B cell (primary cell): ENCODE measurements around the gene TMC7. TPM values are rescaled to one million over a fixed set of nuclear protein-coding genes. Genes with fewer than 3 reads are reported as not detected.

Experiments used
- ATAC-seq: fragments of 200-7000 bp; cut with Tn5 transposase; one replicate; pipeline ENCODE4 v1.10.0; 2021; ENCODE audit warnings: low read depth, mild to moderate bottlenecking, moderate number of reproducible peaks, moderate library complexity
- CTCF ChIA-PET: fragments of 350-600 bp; sonication (Branson Sonifier 250); formaldehyde crosslinking; loops from one replicate; lab custom pipeline; 2021; ENCODE audit warnings: antibody characterized with exemption, inconsistent platforms; lab: Charles Lee
- POLR2A ChIA-PET: fragments of 350-600 bp; sonication (Branson Sonifier 250); formaldehyde crosslinking; loops from one replicate; lab custom pipeline; 2021; ENCODE audit warnings: antibody characterized with exemption; lab: Charles Lee
- DNase-seq: peaks from one replicate; pipeline ENCODE4 v3.0.0; 2013
- H2AFZ ChIP-seq: 2 replicates; pipeline ENCODE4 v1.6.1; 2012; ENCODE audit warnings: mild to moderate bottlenecking, low read depth, low read length; ENCODE audit not compliant: insufficient read depth, poor library complexity, severe bottlenecking
- H3K27ac ChIP-seq, 2 donors: 1 replicate in 1 of 2; 2 replicates in 1 of 2; pipeline ENCODE4 v1.5.1; 2012 to 2013; ENCODE audit warnings: low read length in 2 of 2, mild to moderate bottlenecking in 2 of 2, moderate library complexity in 1 of 2
- H3K27me3 ChIP-seq, 4 experiments: fragments of 200-600 bp in 1 of 4; sonication (generic) in 1 of 4; replicated peaks in 1 of 4; 1 replicate in 2 of 4; 2 replicates in 2 of 4; pipeline versions ENCODE4 v1.6.1 to v1.7.0; 2013 to 2016; ENCODE audit warnings: low read length in 3 of 4, mild to moderate bottlenecking in 2 of 4, mixed read lengths in 1 of 4, moderate library complexity in 1 of 4; ENCODE audit not compliant: insufficient read depth in 4 of 4, control insufficient read depth in 3 of 4; ENCODE audit errors: control extremely low read depth in 1 of 4
- H3K36me3 ChIP-seq, 2 experiments: replicated peaks in 1 of 2; 1 replicate in 1 of 2; 2 replicates in 1 of 2; pipeline versions ENCODE4 v1.6.1 to v1.7.1; 2013; ENCODE audit warnings: low read length in 1 of 2; ENCODE audit not compliant: insufficient read depth in 2 of 2, control insufficient read depth in 1 of 2; ENCODE audit errors: control extremely low read depth in 1 of 2, extremely low read depth in 1 of 2
- H3K4me1 ChIP-seq, 2 donors: fragments of 200-600 bp in 1 of 2; sonication (generic) in 1 of 2; 1 replicate in 1 of 2; 2 replicates in 1 of 2; pipeline versions ENCODE4 v1.5.1 to v1.6.1; 2013 to 2017; ENCODE audit warnings: low read length in 2 of 2; ENCODE audit not compliant: control insufficient read depth in 2 of 2, insufficient read depth in 2 of 2
- H3K4me2 ChIP-seq: replicated peaks from 2 replicates; pipeline ENCODE3; 2012; ENCODE audit warnings: mild to moderate bottlenecking, low read depth, low read length; ENCODE audit not compliant: poor library complexity, severe bottlenecking
- H3K4me3 ChIP-seq, 5 experiments: fragments of 200-600 bp in 1 of 5; sonication (generic) in 1 of 5; 1 replicate in 3 of 5; 2 replicates in 2 of 5; pipeline versions ENCODE4 v1.5.1 to v1.7.0; 2011 to 2016; ENCODE audit warnings: low read length in 4 of 5, mild to moderate bottlenecking in 4 of 5, low read depth in 2 of 5, control low read depth in 1 of 5, moderate library complexity in 1 of 5; ENCODE audit not compliant: insufficient read depth in 1 of 5; ENCODE audit errors: control extremely low read depth in 1 of 5, extremely low read depth in 1 of 5
- H3K79me2 ChIP-seq: fragments of 200-600 bp; sonication (generic); one replicate; pipeline ENCODE4 v1.6.0; 2016; ENCODE audit warnings: low read length; ENCODE audit not compliant: control insufficient read depth, insufficient read depth
- H3K9ac ChIP-seq: fragments of 200-600 bp; sonication (generic); 2 replicates; pipeline ENCODE4 v1.6.1; 2017; ENCODE audit warnings: mild to moderate bottlenecking, low read length, moderate library complexity
- H3K9me3 ChIP-seq, 3 donors: one replicate each; pipeline versions ENCODE4 v1.6.1 to v1.7.1; 2013; ENCODE audit warnings: low read length in 2 of 3; ENCODE audit not compliant: control insufficient read depth in 2 of 3, insufficient read depth in 1 of 3; ENCODE audit errors: control extremely low read depth in 1 of 3
- H4K20me1 ChIP-seq: 2 replicates; pipeline ENCODE4 v1.6.0; 2012; ENCODE audit warnings: mild to moderate bottlenecking, low read length; ENCODE audit not compliant: insufficient read depth, control insufficient read depth, poor library complexity, severe bottlenecking
- H3K27ac Mint-ChIP-seq: one replicate; pipeline ENCODE4 v1.8.0; 2021; ENCODE audit warnings: mixed read lengths
- H3K27me3 Mint-ChIP-seq: one replicate; pipeline ENCODE4 v1.8.0; 2021; ENCODE audit warnings: mixed read lengths
- H3K4me1 Mint-ChIP-seq: one replicate; pipeline ENCODE4 v1.8.0; 2021; ENCODE audit warnings: mixed read lengths
- H3K4me3 Mint-ChIP-seq: one replicate; pipeline ENCODE4 v1.8.0; 2021; ENCODE audit warnings: mixed read lengths
- H3K9me3 Mint-ChIP-seq: one replicate; pipeline ENCODE4 v1.8.0; 2022; ENCODE audit warnings: mixed read lengths; ENCODE audit not compliant: insufficient read depth
- CTCF ChIP-seq: fragments of 200-600 bp; IDR thresholded peaks from one replicate; pipeline ENCODE4 v1.8.0; 2022; ENCODE audit warnings: antibody characterized with exemption, mild to moderate bottlenecking
- EZH2 ChIP-seq: IDR thresholded peaks from 2 replicates; pipeline ENCODE4 v1.6.1; 2012; ENCODE audit warnings: borderline replicate concordance, low read depth, mild to moderate bottlenecking, moderate library complexity, low read length; ENCODE audit not compliant: insufficient read depth, poor library complexity, severe bottlenecking
- whole genome bisulfite sequencing: methylation state at CpG from one replicate; pipeline ENCODE4 v1.1.5; 2013; ENCODE audit warnings: missing lambda C conversion rate; ENCODE audit not compliant: insufficient coverage; 5-methylcytosine and 5-hydroxymethylcytosine counted together
- intact Hi-C: fragments of 100-400 bp; cut with micrococcal nuclease; formaldehyde crosslinking; loops from one replicate; pipeline ENCODE4 v1.10.0; 2022
- polyA plus RNA-seq: library from polyadenylated mRNA; depleted of rRNA; stranded (reverse); fragments of >200 nt; gene quantifications from 2 replicates; pipeline ENCODE4 v1.2.3, GENCODE V29; 2012
- total RNA-seq, 2 donors: library from RNA; stranded (reverse); fragments of 120-200 nt in 1 of 2; gene quantifications; 1 replicate in 1 of 2; 2 replicates in 1 of 2; pipeline versions ENCODE4 v1.2.3 to v1.2.4, GENCODE V29; 2013 to 2022

TMC7 gene
- total and polyA plus RNA-seq, 2 donors (not counting 1 experiment from before 2014, with no cell fraction given): not detected

DNA sequence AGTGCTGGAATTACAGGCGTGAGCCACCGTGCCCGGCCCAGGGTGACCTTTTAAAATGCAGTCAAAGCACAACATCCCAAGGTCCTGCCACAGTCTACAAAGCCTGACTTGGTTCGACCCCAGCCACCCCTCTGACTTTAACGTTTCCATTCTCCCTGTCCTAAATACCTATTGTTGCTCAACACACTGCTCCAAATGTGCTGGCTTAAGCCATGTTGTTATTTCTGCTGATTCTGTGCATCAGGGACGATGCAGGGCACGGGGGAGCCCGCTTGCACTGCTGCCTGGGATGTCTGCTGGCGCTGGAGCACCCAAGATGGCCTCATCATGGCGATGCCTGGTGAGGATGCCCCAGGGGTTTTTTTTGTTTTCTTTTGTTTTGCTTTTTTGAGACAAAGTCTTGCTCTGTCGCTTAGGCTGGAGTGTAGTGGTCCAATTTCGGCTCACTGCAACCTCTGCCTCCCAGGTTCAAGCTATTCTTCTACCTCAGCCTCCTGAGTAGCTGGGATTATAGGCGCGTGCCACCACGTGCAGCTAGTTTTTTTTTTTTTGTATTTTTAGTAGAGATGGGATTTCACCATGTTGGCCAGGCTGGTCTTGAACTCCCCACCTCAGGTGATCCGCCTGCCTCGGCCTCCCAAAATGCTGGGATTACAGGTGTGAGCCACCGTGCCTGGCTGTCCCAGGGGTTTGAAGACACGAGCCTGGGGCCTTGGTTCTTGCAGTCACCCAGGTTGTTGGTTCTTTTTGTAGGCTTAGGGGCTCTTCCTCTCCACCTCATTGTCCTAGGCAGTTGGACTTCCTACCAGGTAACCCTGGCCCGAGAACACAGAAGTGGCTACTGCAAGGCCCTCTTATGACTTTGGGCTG, 22.9 kb downstream of the TMC7 start:
- ATAC-seq (no peak), DNase-seq (no peak)
- H2AFZ ChIP-seq: no peak overlapping the region
- Mint-ChIP-seq H3K27ac (no peak overlapping the region), H3K4me3 (no peak overlapping the region), H3K4me1 (no peaks in the 10 kb centered on the region), H3K9me3 (no peaks in the 10 kb centered on the region), H3K27me3 (peaks cover 9% of the 10 kb centered on the region)
- no peak overlapping the region for H3K9ac ChIP-seq
- ChIA-PET CTCF (no interaction called here), POLR2A (no interaction called here)
- no peaks in the 10 kb centered on the region for H3K27me3 ChIP-seq
- no peak overlapping the region for H3K27ac ChIP-seq
- H3K4me1 ChIP-seq: no peaks in the 10 kb centered on the region
- H3K4me2 ChIP-seq: no peak overlapping the region
- no peaks in the 10 kb centered on the region for H3K36me3 ChIP-seq
- no peak overlapping the region for H3K4me3 ChIP-seq
- H4K20me1 ChIP-seq: no peaks in the 10 kb centered on the region
- H3K79me2 ChIP-seq: no peaks in the 10 kb centered on the region
- no peak for TF ChIP-seq EZH2
- TF ChIP-seq CTCF: no peak
- intact Hi-C loops: no loop called here
- 94% methylated on average over 14 of the region's 20 CpGs for WGBS
- H3K9me3 ChIP-seq: peaks cover 0 to 14% (median 5%) of the 10 kb centered on the region in 3 donors
